ENCODE data around the gene MITD1.

Gene MITD1

DNA sequence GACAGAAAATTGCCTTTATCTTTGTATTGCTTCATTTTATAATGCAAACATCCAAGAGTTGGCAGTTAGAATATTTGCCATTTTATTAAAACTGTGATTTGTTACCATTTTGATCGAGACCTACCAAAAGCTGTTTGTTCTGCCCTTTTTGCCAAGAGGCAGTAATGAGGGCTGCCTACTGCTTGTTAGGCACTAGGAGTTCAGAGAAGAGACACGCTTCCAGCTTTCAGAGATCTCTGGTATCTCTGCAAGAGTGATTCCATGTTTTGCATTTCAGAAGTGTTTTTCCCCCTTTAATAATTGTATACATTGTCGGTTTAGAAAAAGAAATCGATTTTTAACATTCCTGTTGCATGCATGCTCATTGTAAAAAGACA, 754 bp upstream of the MITD1 start:
- TF ChIP-seq, protein P1, sequence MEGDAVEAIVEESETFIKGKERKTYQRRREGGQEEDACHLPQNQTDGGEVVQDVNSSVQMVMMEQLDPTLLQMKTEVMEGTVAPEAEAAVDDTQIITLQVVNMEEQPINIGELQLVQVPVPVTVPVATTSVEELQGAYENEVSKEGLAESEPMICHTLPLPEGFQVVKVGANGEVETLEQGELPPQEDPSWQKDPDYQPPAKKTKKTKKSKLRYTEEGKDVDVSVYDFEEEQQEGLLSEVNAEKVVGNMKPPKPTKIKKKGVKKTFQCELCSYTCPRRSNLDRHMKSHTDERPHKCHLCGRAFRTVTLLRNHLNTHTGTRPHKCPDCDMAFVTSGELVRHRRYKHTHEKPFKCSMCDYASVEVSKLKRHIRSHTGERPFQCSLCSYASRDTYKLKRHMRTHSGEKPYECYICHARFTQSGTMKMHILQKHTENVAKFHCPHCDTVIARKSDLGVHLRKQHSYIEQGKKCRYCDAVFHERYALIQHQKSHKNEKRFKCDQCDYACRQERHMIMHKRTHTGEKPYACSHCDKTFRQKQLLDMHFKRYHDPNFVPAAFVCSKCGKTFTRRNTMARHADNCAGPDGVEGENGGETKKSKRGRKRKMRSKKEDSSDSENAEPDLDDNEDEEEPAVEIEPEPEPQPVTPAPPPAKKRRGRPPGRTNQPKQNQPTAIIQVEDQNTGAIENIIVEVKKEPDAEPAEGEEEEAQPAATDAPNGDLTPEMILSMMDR (IDR thresholded peaks at IDR 0.05; ENCODE audit: low read depth, low read length, missing control alignments) = no peak
- no peak for DNase-seq (ENCODE audit: extremely low read depth, low read depth)
- H3K4me3 ChIP-seq (replicated peaks; ENCODE audit: low read depth, low read length) = peak overlapping the region; percentile 93

DNA sequence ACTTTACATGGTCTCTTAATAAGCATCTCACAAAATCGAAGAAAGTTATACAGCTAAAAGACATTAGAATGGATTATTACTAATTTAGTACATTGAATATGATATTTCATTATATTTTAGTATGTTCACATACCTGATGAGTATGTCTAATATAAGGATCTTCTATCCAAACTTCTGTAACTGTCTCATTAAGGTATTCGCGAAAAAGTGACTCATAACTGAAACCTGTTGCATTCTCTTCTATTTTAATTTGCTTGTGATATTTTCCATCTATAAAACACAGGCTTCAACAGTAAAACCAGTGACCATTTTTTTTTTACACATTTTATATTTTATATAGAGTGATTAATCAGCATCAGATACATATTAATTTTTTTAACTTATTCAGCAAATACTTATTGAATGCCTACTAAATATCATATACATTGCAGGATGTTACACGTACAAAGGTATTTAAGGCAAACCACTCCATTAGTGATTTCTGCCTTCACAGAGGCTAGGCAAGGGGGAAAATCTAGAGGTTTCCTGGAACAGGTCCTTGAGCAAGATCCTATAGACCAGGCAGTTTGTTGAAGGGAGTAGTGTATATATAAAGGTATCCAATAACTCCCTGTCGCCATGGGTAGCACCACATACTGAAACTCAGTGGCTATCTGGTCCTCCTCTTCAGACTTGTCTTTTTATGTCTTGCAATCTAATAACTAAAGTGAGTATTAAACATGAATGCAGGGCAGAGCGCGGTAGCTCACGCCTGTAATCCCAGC, 9.3 kb downstream of the MITD1 start:
- TF ChIP-seq, protein P1 (IDR thresholded peaks at IDR 0.05; ENCODE audit: low read depth, low read length, missing control alignments) = no peak
- no peak for DNase-seq (ENCODE audit: extremely low read depth, low read depth)
- no peak overlapping the region for H3K4me3 ChIP-seq (replicated peaks; ENCODE audit: low read depth, low read length)

DNA sequence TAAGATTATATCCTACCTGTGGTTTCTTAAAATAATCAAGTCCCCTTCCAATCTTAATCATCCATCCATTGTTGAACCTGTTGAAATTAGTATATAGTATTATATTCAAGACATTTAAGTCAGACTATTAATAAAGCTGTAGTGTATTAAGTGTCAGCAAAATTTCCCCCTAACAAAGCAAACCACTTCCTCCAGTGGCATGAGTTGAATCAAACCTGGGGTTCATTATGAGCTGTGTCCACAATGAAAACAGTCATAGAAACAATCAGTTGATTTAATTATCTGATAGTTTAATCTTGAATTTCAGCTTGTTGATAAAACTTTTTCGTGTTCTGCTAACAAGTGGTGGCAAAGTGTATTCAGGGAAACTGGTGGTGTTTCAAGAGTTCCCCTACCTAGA, 11.3 kb downstream of the MITD1 start:
- DNase-seq (ENCODE audit: extremely low read depth, low read depth) = no peak
- TF ChIP-seq, protein P1 (IDR thresholded peaks at IDR 0.05; ENCODE audit: low read depth, low read length, missing control alignments) = no peak
- no peak overlapping the region for H3K4me3 ChIP-seq (replicated peaks; ENCODE audit: low read depth, low read length)

DNA sequence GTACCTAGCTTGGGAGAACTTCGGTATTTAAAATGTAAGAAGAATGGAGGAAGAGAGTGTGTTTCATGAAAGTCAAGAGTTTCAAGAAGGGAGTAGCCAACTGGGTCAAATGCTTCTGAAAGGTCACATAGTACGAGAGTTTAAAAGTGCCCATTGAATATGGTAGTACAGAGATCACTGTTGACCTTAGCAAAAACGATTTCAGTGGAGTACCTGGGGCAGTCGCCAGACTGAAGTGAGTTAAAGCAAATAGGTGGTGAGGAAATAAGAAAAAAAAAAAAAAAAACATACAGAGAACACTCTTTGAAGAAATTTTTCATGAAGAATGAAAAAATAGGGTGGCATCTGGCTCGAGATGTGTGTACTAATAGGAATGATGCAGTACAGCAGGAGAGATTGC, 14.6 kb downstream of the MITD1 start:
- TF ChIP-seq, protein P1 (IDR thresholded peaks at IDR 0.05; ENCODE audit: low read depth, low read length, missing control alignments) = no peak
- DNase-seq (ENCODE audit: extremely low read depth, low read depth) = no peak

DNA sequence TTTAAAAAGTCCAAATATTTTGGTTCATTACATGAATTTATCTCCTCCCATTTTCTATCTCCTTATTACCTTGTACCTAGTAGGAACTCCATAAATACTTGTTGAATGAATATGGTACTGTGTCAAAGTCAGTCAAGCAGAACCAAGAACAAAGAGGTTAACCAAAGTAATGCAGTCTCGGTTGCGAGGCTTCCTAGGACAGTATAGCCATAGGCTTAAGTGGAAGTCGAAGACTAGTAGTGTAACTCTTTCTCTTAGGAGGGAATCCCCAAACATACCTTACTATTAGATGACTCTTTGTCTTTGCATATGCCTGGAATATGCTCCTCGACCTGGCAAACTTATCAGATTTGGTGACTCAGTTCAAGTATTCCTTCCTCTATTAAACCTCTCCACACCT, 21.3 kb downstream of the MITD1 start:
- TF ChIP-seq, protein P1 (IDR thresholded peaks at IDR 0.05; ENCODE audit: low read depth, low read length, missing control alignments) = no peak
- DNase-seq (ENCODE audit: extremely low read depth, low read depth) = no peak
- H3K4me3 ChIP-seq (replicated peaks; ENCODE audit: low read depth, low read length) = no peak overlapping the region

More for the DNA sequence above, 14.6 kb downstream of the MITD1 start:
- no peak overlapping the region for H3K4me3 ChIP-seq (replicated peaks; ENCODE audit: low read depth, low read length)

DNA sequence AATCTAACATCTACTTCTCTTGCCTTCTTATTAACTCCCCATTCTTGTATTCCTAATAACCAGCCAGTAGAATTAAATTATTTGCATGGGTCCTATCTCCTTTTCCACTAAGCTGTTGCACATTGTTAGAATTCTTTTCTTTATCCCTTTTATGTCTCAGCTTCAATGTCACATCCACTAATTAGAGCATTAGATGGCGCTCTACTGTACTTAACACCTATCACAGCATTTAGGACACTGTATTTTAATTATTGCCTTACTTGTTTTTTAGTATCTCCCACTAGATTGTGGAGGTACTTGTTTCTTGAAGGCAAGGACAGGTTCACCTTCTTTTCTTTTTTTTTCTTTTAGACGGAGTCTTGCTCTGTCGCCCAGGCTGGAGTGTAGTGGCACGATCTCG, 22.3 kb downstream of the MITD1 start:
- no peak overlapping the region for H3K4me3 ChIP-seq (replicated peaks; ENCODE audit: low read depth, low read length)
- DNase-seq (ENCODE audit: extremely low read depth, low read depth) = no peak
- TF ChIP-seq, protein P1 (IDR thresholded peaks at IDR 0.05; ENCODE audit: low read depth, low read length, missing control alignments) = no peak

DNA sequence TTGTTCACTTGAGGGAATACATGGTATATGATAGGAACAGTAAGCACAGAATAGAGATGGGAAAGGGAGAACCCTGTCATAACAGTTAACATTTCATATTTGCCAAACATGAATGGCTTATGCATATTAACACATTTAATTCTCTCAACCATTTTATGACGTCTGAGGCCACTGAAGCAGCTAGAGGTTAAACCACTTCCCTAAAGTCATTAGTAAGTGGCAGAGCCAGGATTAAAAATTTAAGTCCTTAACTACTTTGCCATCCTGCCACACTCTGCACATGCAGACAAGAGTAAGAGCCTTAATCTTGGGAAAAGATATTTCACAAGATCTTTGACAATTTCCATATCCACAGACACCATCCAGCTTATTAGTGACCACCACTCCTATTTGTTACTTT, 24.0 kb downstream of the MITD1 start:
- TF ChIP-seq, protein P1 (IDR thresholded peaks at IDR 0.05; ENCODE audit: low read depth, low read length, missing control alignments) = no peak
- no peak overlapping the region for H3K4me3 ChIP-seq (replicated peaks; ENCODE audit: low read depth, low read length)
- no peak for DNase-seq (ENCODE audit: extremely low read depth, low read depth)

Measured in HFF-Myc (cell line).